GM12878 (cell line): ENCODE measurements around the gene DNHD1. TPM values are rescaled to one million over a fixed set of nuclear protein-coding genes. Genes with fewer than 3 reads are reported as not detected.

Experiments
- ATAC-seq: fragments of 200-7000 bp; cut with Tn5 transposase; 3 replicates; pipeline ENCODE4 v1.9.1; 2020; ENCODE audit warnings: mild to moderate bottlenecking, moderate library complexity
- BruUV-seq: library from RNA; stranded (reverse); fragments of 400-500 nt; replicated peaks from 2 replicates; lab custom pipeline; 2021; lab: Mats Ljungman, UMichigan
- CTCF ChIA-PET: fragments of 300-600 bp; sonication (Branson Sonifier 250); formaldehyde crosslinking; extraction: SDS; loops from one replicate; lab custom pipeline; 2021; ENCODE audit warnings: inconsistent platforms; lab: Yijun Ruan, JAX
- POLR2A ChIA-PET: fragments of 350-600 bp; formaldehyde crosslinking; extraction: SDS; loops from one replicate; lab custom pipeline; 2021; ENCODE audit warnings: inconsistent platforms; lab: Charles Lee
- RAD21 ChIA-PET: fragments of 300-600 bp; sonication (Branson Sonifier 250); formaldehyde crosslinking; loops from one replicate; lab custom pipeline; 2023; ENCODE audit warnings: antibody characterized with exemption; ENCODE audit not compliant: unreplicated experiment; lab: Charles Lee
- SMC1A ChIA-PET: fragments of 300-600 bp; sonication (Branson Sonifier 250); formaldehyde crosslinking; loops from one replicate; lab custom pipeline; 2023; ENCODE audit not compliant: unreplicated experiment, uncharacterized antibody; lab: Charles Lee
- DNase-seq: peaks from one replicate; pipeline ENCODE4 v3.0.0-alpha.2; 2011; ENCODE audit warnings: low read depth, low spot score
- FAIRE-seq: peaks from 3 replicates; lab custom pipeline; 2011; peaks lifted over from hg19 to GRCh38; lab: Jason Lieb, UNC
- H2AFZ ChIP-seq: 2 replicates; pipeline ENCODE4 v1.6.0; 2011; ENCODE audit warnings: low read depth, low read length, control low read depth; ENCODE audit not compliant: control insufficient read depth
- H3K27ac ChIP-seq: 2 replicates; pipeline ENCODE4 v1.5.1; 2011; ENCODE audit warnings: control low read depth; ENCODE audit not compliant: control insufficient read depth, insufficient read depth
- H3K27me3 ChIP-seq, 2 experiments: replicated peaks in 1 of 2; 2 replicates each; pipeline versions ENCODE4 v1.6.0 to v1.6.1; 2011; ENCODE audit warnings: low read length in 1 of 2; ENCODE audit not compliant: control insufficient read depth in 2 of 2, insufficient read depth in 2 of 2
- H3K36me3 ChIP-seq, 2 experiments: 2 replicates each; pipeline ENCODE4 v1.5.1; 2011; ENCODE audit warnings: low read length in 1 of 2; ENCODE audit not compliant: control insufficient read depth in 2 of 2, insufficient read depth in 2 of 2
- H3K4me1 ChIP-seq: 2 replicates; pipeline ENCODE4 v1.6.1; 2011; ENCODE audit warnings: mild to moderate bottlenecking, low read length, moderate library complexity, mixed read lengths; ENCODE audit not compliant: control insufficient read depth, insufficient read depth
- H3K4me2 ChIP-seq: 2 replicates; pipeline ENCODE4 v1.6.0; 2011; ENCODE audit warnings: control low read depth; ENCODE audit not compliant: control insufficient read depth, insufficient read depth
- H3K4me3 ChIP-seq: fragments of 200-600 bp; sonication (generic); 2 replicates; pipeline ENCODE4 v1.5.1; 2016
- H3K79me2 ChIP-seq: 2 replicates; pipeline ENCODE4 v1.6.0; 2011; ENCODE audit warnings: low read length; ENCODE audit not compliant: control insufficient read depth, insufficient read depth
- H3K9ac ChIP-seq: 2 replicates; pipeline ENCODE4 v1.8.0; 2011; ENCODE audit warnings: low read length, control low read depth, mixed read lengths; ENCODE audit not compliant: control insufficient read depth, insufficient read depth
- H3K9me3 ChIP-seq: replicated peaks from 3 replicates; pipeline ENCODE4 v1.5.1; 2011; ENCODE audit warnings: mild to moderate bottlenecking, low read length; ENCODE audit not compliant: control insufficient read depth, insufficient read depth
- H4K20me1 ChIP-seq: 2 replicates; pipeline ENCODE4 v1.6.0; 2011; ENCODE audit not compliant: control insufficient read depth, insufficient read depth
- EED ChIP-seq: sonication (generic); IDR thresholded peaks from 2 replicates; pipeline ENCODE4 v1.6.1; 2016; ENCODE audit warnings: antibody characterized with exemption, low read depth
- IKZF1 ChIP-seq: fragments of 450-650 bp; conservative IDR thresholded peaks from 2 replicates; pipeline ENCODE4 v1.6.1; 2017; ENCODE audit warnings: antibody characterized with exemption, mild to moderate bottlenecking
- IKZF2 ChIP-seq, 2 experiments: fragments of 450-650 bp; IDR thresholded peaks; 2 replicates each; pipeline ENCODE4 v1.6.1; 2017; ENCODE audit warnings: mild to moderate bottlenecking in 2 of 2, moderate library complexity in 2 of 2
- PML ChIP-seq: IDR thresholded peaks from 2 replicates; pipeline ENCODE4 v1.6.1; 2012; ENCODE audit warnings: low read length, inconsistent platforms
- RUNX3 ChIP-seq: IDR thresholded peaks from 2 replicates; pipeline ENCODE4 v1.6.1; 2012; ENCODE audit warnings: low read length, inconsistent platforms
- TCF7 ChIP-seq: IDR thresholded peaks from 2 replicates; pipeline ENCODE4 v1.6.1; 2014; ENCODE audit warnings: antibody characterized with exemption, borderline replicate concordance
- WGBS: methylation state at CpG from one replicate; pipeline ENCODE4 v1.1.6; 2016; ENCODE audit warnings: low lambda C conversion rate; ENCODE audit not compliant: insufficient replicate concordance, insufficient coverage; ENCODE audit errors: missing lambda C conversion rate; 5-methylcytosine and 5-hydroxymethylcytosine counted together
- in situ Hi-C: fragments of 300-500 bp; cut with MboI; formaldehyde crosslinking; loops from 9 replicates; pipeline ENCODE4 v1.14.3; 2018; ENCODE audit warnings: mixed read lengths
- intact Hi-C: fragments of 100-400 bp; cut with micrococcal nuclease; formaldehyde crosslinking; loops from one replicate; pipeline ENCODE4 v1.14.2; 2022; ENCODE audit not compliant: unreplicated experiment
- polyA plus RNA-seq, 11 experiments: library from polyadenylated mRNA; depleted of rRNA in 4 of 11; unstranded in 6 of 11; stranded (reverse) in 5 of 11; fragments of >200 nt; fragmentation: Nextera tagmentation in 4 of 11; fragmentation: Illumina TruSeq in 1 of 11; extraction: Ambion mirVana in 4 of 11; extraction: Trizol in 1 of 11; gene quantifications; 1 replicate in 1 of 11; 2 replicates in 10 of 11; pipeline versions ENCODE4 v1.2.1 to v1.2.3, GENCODE V29; 2011 to 2016; ENCODE audit warnings: inconsistent platforms in 2 of 11, missing spikeins in 2 of 11, low read depth in 1 of 11
- total RNA-seq, 4 experiments: library from RNA; depleted of rRNA in 3 of 4; stranded (reverse); fragments of >200 nt in 3 of 4; fragmentation: Illumina TruSeq in 1 of 4; extraction: Trizol in 1 of 4; gene quantifications; 2 replicates each; pipeline versions ENCODE4 v1.2.1 to v1.2.3, GENCODE V29; 2013 to 2021

Gene DNHD1
- total and polyA plus RNA-seq, 10 of the 15 experiments (the other 5 are each of a cell fraction or from before 2014, with no cell fraction given), result 0.99 to 16.9 (median 8.6) TPM

- in situ Hi-C loops, result no loop called here
- Histone ChIP-seq H3K4me3 (no peak overlapping the region), H2AFZ (no peak overlapping the region), H3K9me3 (no peaks in the 10 kb centered on the region), H3K36me3 (peaks cover 0 to 12% of the 10 kb centered on the region in 2 experiments; a peak in 2 of 4 replicates), H4K20me1 (no peaks in the 10 kb centered on the region), H3K4me2 (no peak overlapping the region), H3K79me2 (peaks cover 23% of the 10 kb centered on the region), H3K27me3 (no peaks in the 10 kb centered on the region)
- DNase-seq, result no peak
- no TSS peak for BruUV-seq
- RAD21 ChIA-PET, result interaction anchor here (0.9 to 3.4 kb wide), 2 partner anchors 107 to 197 kb away, joined by 3 to 14 read pairs; partner anchors contain the start of gene MRPL17
- CTCF ChIA-PET, result interaction anchor here (0.9 to 10.7 kb wide), 6 partner anchors 11 to 197 kb away, joined by 3 to 119 read pairs (median 8); partner anchors contain the start of genes DNHD1 and MRPL17
- 31% methylated on average over 3 of the region's 3 CpGs for WGBS
- POLR2A ChIA-PET, result interaction anchor here (0.9 to 1.5 kb wide), 5 partner anchors 9 to 251 kb away, joined by 3 to 5 read pairs (median 4); partner anchors contain the start of gene DNHD1
- intact Hi-C loops, result loop anchor here (10.0 kb wide), 2 partner anchors 251 to 1039 kb away; partner anchors contain the start of genes CNGA4 and FHIP1B
- SMC1A ChIA-PET, result interaction anchor here (1.4 to 2.4 kb wide), 4 partner anchors 9 to 108 kb away, joined by 5 to 8 read pairs (median 6); no protein-coding TSS in a partner anchor
- no peak for TF ChIP-seq PML
- peak; percentile 21 to 34; a peak in 1 of 4 replicates for TF ChIP-seq IKZF2 (IDR thresholded peaks at IDR 0.05)
- peak; percentile 81; the same call in 1 of the 2 replicates for TF ChIP-seq TCF7
- 0 out of 2 replicates have a peak, but pooled peaks have one; percentile 28 for TF ChIP-seq EED
- 0 out of 2 replicates have a peak, but pooled peaks have one; percentile 20 for TF ChIP-seq IKZF1
- TF ChIP-seq RUNX3, result peak; percentile 82
- TF ChIP-seq, all 136 proteins: peak for 5
- Histone ChIP-seq H3K9ac (no peak overlapping the region), H3K27ac (peak overlapping the region; percentile 8; the same call in 1 of the 2 replicates), H3K4me1 (peaks cover 11% of the 10 kb centered on the region)
- no peak for FAIRE-seq
- no peak for ATAC-seq
These were observed 10.8 kb upstream of the DNHD1 start for GRCh38 chr11:6486256-6486655.
